Measurements from ENCODE around the gene IL36G. TPM values are rescaled to one million over a fixed set of nuclear protein-coding genes. Genes with fewer than 3 reads are reported as not detected.

IL36G gene
- total RNA-seq, 6 experiments from 2014 or later = not detected

DNA sequence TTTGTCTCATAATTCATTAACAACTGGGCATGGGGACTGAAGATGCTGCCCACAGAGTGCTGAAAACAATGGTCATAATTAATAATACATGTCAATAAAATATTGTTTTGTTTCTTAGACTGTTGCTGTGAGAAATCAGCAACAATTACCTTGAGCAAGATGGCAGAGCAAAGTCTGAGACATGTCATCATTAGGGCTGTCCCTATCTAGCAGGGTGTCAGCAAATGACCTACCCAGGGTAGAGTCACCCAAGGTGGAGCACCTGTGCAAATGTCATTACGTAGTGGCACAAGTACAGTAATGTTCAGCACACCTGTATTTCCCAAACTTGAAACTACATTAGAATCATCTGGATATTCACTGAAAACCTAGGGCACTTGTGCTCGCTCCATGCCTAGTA is 16.8 kb downstream of the IL36G start:
- no peak for DNase-seq
- no peak overlapping the region for H3K4me3 Mint-ChIP-seq
- no peak overlapping the region for H3K27ac Mint-ChIP-seq
- TF ChIP-seq, protein P1, sequence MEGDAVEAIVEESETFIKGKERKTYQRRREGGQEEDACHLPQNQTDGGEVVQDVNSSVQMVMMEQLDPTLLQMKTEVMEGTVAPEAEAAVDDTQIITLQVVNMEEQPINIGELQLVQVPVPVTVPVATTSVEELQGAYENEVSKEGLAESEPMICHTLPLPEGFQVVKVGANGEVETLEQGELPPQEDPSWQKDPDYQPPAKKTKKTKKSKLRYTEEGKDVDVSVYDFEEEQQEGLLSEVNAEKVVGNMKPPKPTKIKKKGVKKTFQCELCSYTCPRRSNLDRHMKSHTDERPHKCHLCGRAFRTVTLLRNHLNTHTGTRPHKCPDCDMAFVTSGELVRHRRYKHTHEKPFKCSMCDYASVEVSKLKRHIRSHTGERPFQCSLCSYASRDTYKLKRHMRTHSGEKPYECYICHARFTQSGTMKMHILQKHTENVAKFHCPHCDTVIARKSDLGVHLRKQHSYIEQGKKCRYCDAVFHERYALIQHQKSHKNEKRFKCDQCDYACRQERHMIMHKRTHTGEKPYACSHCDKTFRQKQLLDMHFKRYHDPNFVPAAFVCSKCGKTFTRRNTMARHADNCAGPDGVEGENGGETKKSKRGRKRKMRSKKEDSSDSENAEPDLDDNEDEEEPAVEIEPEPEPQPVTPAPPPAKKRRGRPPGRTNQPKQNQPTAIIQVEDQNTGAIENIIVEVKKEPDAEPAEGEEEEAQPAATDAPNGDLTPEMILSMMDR (IDR thresholded peaks at IDR 0.05) = no peak
- H3K9me3 Mint-ChIP-seq = peaks cover 28% of the 10 kb centered on the region
- H3K27me3 Mint-ChIP-seq (ENCODE audit: insufficient read depth) = peaks cover 18% of the 10 kb centered on the region
- H3K36me3 Mint-ChIP-seq (ENCODE audit: low read depth) = peaks cover 10% of the 10 kb centered on the region
- no peaks in the 10 kb centered on the region for H3K4me1 Mint-ChIP-seq (ENCODE audit: low read depth)

DNA sequence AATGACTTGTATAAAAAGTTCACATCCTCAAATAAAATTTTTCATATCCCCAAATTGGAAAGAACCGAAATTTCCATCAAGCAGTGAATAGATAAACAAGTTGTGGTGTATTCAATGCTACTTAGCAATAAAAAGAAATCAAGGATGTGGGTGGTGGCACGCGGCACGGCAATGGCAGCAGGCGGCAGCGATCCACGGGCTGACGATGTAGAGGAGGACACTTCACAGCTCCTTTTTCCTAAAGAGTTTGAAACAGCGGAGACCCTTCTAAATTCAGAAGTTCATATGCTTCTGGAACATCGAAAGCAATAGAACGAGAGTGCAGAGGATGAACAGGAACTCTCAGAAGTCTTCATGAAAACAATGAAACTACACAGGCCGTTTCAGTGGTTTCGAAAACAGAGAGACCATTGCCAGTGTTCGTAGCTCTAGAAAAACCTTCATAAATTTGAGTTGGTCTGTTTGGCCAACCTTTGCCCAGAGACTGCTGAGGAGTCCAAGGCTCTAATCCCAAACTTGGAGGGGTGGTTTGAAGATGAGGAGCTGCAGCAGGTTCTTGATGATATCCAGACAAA is 17.6 kb downstream of the IL36G start:
- Mint-ChIP-seq H3K27ac (no peak overlapping the region), H3K4me1 (ENCODE audit: low read depth) (no peaks in the 10 kb centered on the region), H3K36me3 (ENCODE audit: low read depth) (peaks cover 10% of the 10 kb centered on the region), H3K27me3 (ENCODE audit: insufficient read depth) (peaks cover 19% of the 10 kb centered on the region), H3K9me3 (peaks cover 29% of the 10 kb centered on the region), H3K4me3 (peak overlapping the region; percentile 28; the same call in 1 of the 2 replicates)
- TF ChIP-seq, protein P1 (IDR thresholded peaks at IDR 0.05) = no peak
- DNase-seq = no peak

DNA sequence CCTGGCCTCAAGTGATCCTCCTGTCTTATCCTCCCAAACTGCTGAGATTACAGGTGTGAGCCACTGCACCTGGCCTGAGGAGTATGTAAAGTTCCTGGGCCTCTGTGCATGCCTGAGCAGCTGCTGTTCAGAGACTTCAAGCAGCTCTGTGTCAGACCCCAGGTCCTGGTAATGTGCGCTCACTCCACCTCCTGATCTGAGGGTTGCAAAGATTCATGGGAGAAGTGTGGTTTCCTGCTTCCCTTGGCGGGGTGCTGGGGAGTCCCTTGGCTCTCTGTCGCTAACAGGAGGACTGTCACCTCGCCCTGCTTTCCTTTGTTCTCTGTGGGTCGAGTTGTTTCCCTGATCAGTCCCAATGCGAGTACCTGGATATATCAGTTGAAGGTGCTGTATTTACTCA is 18.8 kb downstream of the IL36G start:
- TF ChIP-seq, protein P1 (IDR thresholded peaks at IDR 0.05) = no peak
- Mint-ChIP-seq H3K9me3 (peaks cover 41% of the 10 kb centered on the region), H3K27ac (no peak overlapping the region), H3K4me1 (ENCODE audit: low read depth) (no peaks in the 10 kb centered on the region), H3K27me3 (ENCODE audit: insufficient read depth) (peaks cover 23% of the 10 kb centered on the region), H3K4me3 (no peak overlapping the region), H3K36me3 (ENCODE audit: low read depth) (peaks cover 20% of the 10 kb centered on the region)
- no peak for DNase-seq

DNA sequence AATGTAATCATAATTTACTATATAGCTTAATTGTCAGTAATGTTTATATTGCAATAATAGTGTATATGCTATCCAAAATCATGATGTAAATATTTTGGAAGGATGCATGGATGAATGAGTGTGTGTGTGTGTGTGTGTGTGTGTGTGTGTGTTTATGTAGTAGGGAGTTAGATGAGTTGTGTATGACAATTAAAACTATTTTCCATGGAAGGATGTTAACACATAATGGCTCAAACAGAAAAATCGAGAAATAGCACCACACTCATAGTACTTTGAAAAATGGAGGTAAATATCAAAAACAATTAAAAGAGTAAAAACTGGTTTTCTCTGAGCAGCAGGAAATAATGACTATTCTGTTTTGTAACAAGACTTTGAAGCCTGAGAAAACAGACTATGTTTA is 19.3 kb downstream of the IL36G start:
- H3K36me3 Mint-ChIP-seq (ENCODE audit: low read depth) = peaks cover 17% of the 10 kb centered on the region
- DNase-seq = no peak
- H3K27me3 Mint-ChIP-seq (ENCODE audit: insufficient read depth) = peaks cover 23% of the 10 kb centered on the region
- H3K9me3 Mint-ChIP-seq = peaks cover 40% of the 10 kb centered on the region
- TF ChIP-seq, protein P1 (IDR thresholded peaks at IDR 0.05) = no peak
- no peak overlapping the region for H3K27ac Mint-ChIP-seq
- H3K4me1 Mint-ChIP-seq (ENCODE audit: low read depth) = no peaks in the 10 kb centered on the region
- no peak overlapping the region for H3K4me3 Mint-ChIP-seq

DNA sequence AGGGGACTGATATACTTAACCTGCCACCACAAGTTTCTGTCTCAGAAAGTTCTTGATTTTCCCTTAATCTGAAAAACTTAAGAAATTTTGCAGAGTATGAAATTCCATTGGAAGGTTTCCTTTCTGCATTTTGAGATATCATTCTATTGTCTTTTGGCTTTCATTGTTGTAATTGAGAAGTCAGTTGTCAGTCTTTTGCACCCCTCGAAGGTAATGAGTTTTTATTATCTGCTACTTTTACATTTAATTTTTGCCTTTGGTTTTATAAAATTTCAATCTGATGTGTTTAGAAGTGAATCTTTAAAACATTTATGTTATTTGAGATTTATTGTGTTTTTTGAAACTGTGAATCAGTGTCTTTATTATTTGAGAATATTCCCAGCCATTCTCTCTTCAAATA is 22.6 kb downstream of the IL36G start:
- Mint-ChIP-seq H3K4me1 (ENCODE audit: low read depth) (no peaks in the 10 kb centered on the region), H3K9me3 (peaks cover 33% of the 10 kb centered on the region), H3K36me3 (ENCODE audit: low read depth) (peaks cover 15% of the 10 kb centered on the region), H3K27ac (no peak overlapping the region), H3K4me3 (no peak overlapping the region), H3K27me3 (ENCODE audit: insufficient read depth) (peaks cover 27% of the 10 kb centered on the region; the same call in 1 of the 2 replicates)
- TF ChIP-seq, protein P1 (IDR thresholded peaks at IDR 0.05) = no peak
- DNase-seq = no peak
